B cell (primary cell): Measurements from ENCODE around the gene CHD1. TPM values are rescaled to one million over a fixed set of nuclear protein-coding genes. Genes with fewer than 3 reads are reported as not detected.

Experiments
- ATAC-seq: fragments of 200-7000 bp; cut with Tn5 transposase; one replicate; pipeline ENCODE4 v1.10.0; 2021; ENCODE audit warnings: low read depth, mild to moderate bottlenecking, moderate number of reproducible peaks, moderate library complexity
- CTCF ChIA-PET: fragments of 350-600 bp; sonication (Branson Sonifier 250); formaldehyde crosslinking; loops from one replicate; lab custom pipeline; 2021; ENCODE audit warnings: antibody characterized with exemption, inconsistent platforms; lab: Charles Lee
- POLR2A ChIA-PET: fragments of 350-600 bp; sonication (Branson Sonifier 250); formaldehyde crosslinking; loops from one replicate; lab custom pipeline; 2021; ENCODE audit warnings: antibody characterized with exemption; lab: Charles Lee
- DNase-seq: peaks from one replicate; pipeline ENCODE4 v3.0.0; 2013
- H2AFZ ChIP-seq: 2 replicates; pipeline ENCODE4 v1.6.1; 2012; ENCODE audit warnings: mild to moderate bottlenecking, low read depth, low read length; ENCODE audit not compliant: insufficient read depth, poor library complexity, severe bottlenecking
- H3K27ac ChIP-seq, 2 donors: 1 replicate in 1 of 2; 2 replicates in 1 of 2; pipeline ENCODE4 v1.5.1; 2012 to 2013; ENCODE audit warnings: low read length in 2 of 2, mild to moderate bottlenecking in 2 of 2, moderate library complexity in 1 of 2
- H3K27me3 ChIP-seq, 4 experiments: fragments of 200-600 bp in 1 of 4; sonication (generic) in 1 of 4; replicated peaks in 1 of 4; 1 replicate in 2 of 4; 2 replicates in 2 of 4; pipeline versions ENCODE4 v1.6.1 to v1.7.0; 2013 to 2016; ENCODE audit warnings: low read length in 3 of 4, mild to moderate bottlenecking in 2 of 4, mixed read lengths in 1 of 4, moderate library complexity in 1 of 4; ENCODE audit not compliant: insufficient read depth in 4 of 4, control insufficient read depth in 3 of 4; ENCODE audit errors: control extremely low read depth in 1 of 4
- H3K36me3 ChIP-seq, 2 experiments: replicated peaks in 1 of 2; 1 replicate in 1 of 2; 2 replicates in 1 of 2; pipeline versions ENCODE4 v1.6.1 to v1.7.1; 2013; ENCODE audit warnings: low read length in 1 of 2; ENCODE audit not compliant: insufficient read depth in 2 of 2, control insufficient read depth in 1 of 2; ENCODE audit errors: control extremely low read depth in 1 of 2, extremely low read depth in 1 of 2
- H3K4me1 ChIP-seq, 2 donors: fragments of 200-600 bp in 1 of 2; sonication (generic) in 1 of 2; 1 replicate in 1 of 2; 2 replicates in 1 of 2; pipeline versions ENCODE4 v1.5.1 to v1.6.1; 2013 to 2017; ENCODE audit warnings: low read length in 2 of 2; ENCODE audit not compliant: control insufficient read depth in 2 of 2, insufficient read depth in 2 of 2
- H3K4me2 ChIP-seq: replicated peaks from 2 replicates; pipeline ENCODE3; 2012; ENCODE audit warnings: mild to moderate bottlenecking, low read depth, low read length; ENCODE audit not compliant: poor library complexity, severe bottlenecking
- H3K4me3 ChIP-seq, 5 experiments: fragments of 200-600 bp in 1 of 5; sonication (generic) in 1 of 5; 1 replicate in 3 of 5; 2 replicates in 2 of 5; pipeline versions ENCODE4 v1.5.1 to v1.7.0; 2011 to 2016; ENCODE audit warnings: low read length in 4 of 5, mild to moderate bottlenecking in 4 of 5, low read depth in 2 of 5, control low read depth in 1 of 5, moderate library complexity in 1 of 5; ENCODE audit not compliant: insufficient read depth in 1 of 5; ENCODE audit errors: control extremely low read depth in 1 of 5, extremely low read depth in 1 of 5
- H3K79me2 ChIP-seq: fragments of 200-600 bp; sonication (generic); one replicate; pipeline ENCODE4 v1.6.0; 2016; ENCODE audit warnings: low read length; ENCODE audit not compliant: control insufficient read depth, insufficient read depth
- H3K9ac ChIP-seq: fragments of 200-600 bp; sonication (generic); 2 replicates; pipeline ENCODE4 v1.6.1; 2017; ENCODE audit warnings: mild to moderate bottlenecking, low read length, moderate library complexity
- H3K9me3 ChIP-seq, 3 donors: one replicate each; pipeline versions ENCODE4 v1.6.1 to v1.7.1; 2013; ENCODE audit warnings: low read length in 2 of 3; ENCODE audit not compliant: control insufficient read depth in 2 of 3, insufficient read depth in 1 of 3; ENCODE audit errors: control extremely low read depth in 1 of 3
- H4K20me1 ChIP-seq: 2 replicates; pipeline ENCODE4 v1.6.0; 2012; ENCODE audit warnings: mild to moderate bottlenecking, low read length; ENCODE audit not compliant: insufficient read depth, control insufficient read depth, poor library complexity, severe bottlenecking
- H3K27ac Mint-ChIP-seq: one replicate; pipeline ENCODE4 v1.8.0; 2021; ENCODE audit warnings: mixed read lengths
- H3K27me3 Mint-ChIP-seq: one replicate; pipeline ENCODE4 v1.8.0; 2021; ENCODE audit warnings: mixed read lengths
- H3K4me1 Mint-ChIP-seq: one replicate; pipeline ENCODE4 v1.8.0; 2021; ENCODE audit warnings: mixed read lengths
- H3K4me3 Mint-ChIP-seq: one replicate; pipeline ENCODE4 v1.8.0; 2021; ENCODE audit warnings: mixed read lengths
- H3K9me3 Mint-ChIP-seq: one replicate; pipeline ENCODE4 v1.8.0; 2022; ENCODE audit warnings: mixed read lengths; ENCODE audit not compliant: insufficient read depth
- EZH2 ChIP-seq: IDR thresholded peaks from 2 replicates; pipeline ENCODE4 v1.6.1; 2012; ENCODE audit warnings: borderline replicate concordance, low read depth, mild to moderate bottlenecking, moderate library complexity, low read length; ENCODE audit not compliant: insufficient read depth, poor library complexity, severe bottlenecking
- WGBS: methylation state at CpG from one replicate; pipeline ENCODE4 v1.1.5; 2013; ENCODE audit warnings: missing lambda C conversion rate; ENCODE audit not compliant: insufficient coverage; 5-methylcytosine and 5-hydroxymethylcytosine counted together
- intact Hi-C: fragments of 100-400 bp; cut with micrococcal nuclease; formaldehyde crosslinking; loops from one replicate; pipeline ENCODE4 v1.10.0; 2022
- polyA plus RNA-seq: library from polyadenylated mRNA; depleted of rRNA; stranded (reverse); fragments of >200 nt; gene quantifications from 2 replicates; pipeline ENCODE4 v1.2.3, GENCODE V29; 2012
- total RNA-seq, 2 donors: library from RNA; stranded (reverse); fragments of 120-200 nt in 1 of 2; gene quantifications; 1 replicate in 1 of 2; 2 replicates in 1 of 2; pipeline versions ENCODE4 v1.2.3 to v1.2.4, GENCODE V29; 2013 to 2022
- TF ChIP-seq, protein P1 (sequence below): fragments of 200-600 bp; IDR thresholded peaks from one replicate; pipeline ENCODE4 v1.8.0; 2022; ENCODE audit warnings: antibody characterized with exemption, mild to moderate bottlenecking

The CHD1 gene
- total and polyA plus RNA-seq, 2 donors (not counting 1 experiment from before 2014, with no cell fraction given), result 27.8 to 91.4 TPM

- Histone ChIP-seq H3K9me3 (no peaks in the 10 kb centered on the region), H3K27me3 (no peaks in the 10 kb centered on the region), H3K9ac (peak overlapping the region; percentile 100), H3K27ac (peak overlapping the region; percentile 99 to 100), H3K36me3 (peaks cover 4 to 15% of the 10 kb centered on the region in 2 experiments), H3K4me2 (peak overlapping the region; percentile 81), H2AFZ (peak overlapping the region; percentile 63), H3K4me3 (peak overlapping the region; percentile 76 to 98 (median 92)), H3K79me2 (peaks cover 70% of the 10 kb centered on the region), H3K4me1 (peaks cover 46 to 56% of the 10 kb centered on the region in 2 donors), H4K20me1 (peaks cover 14% of the 10 kb centered on the region)
- no peak for ATAC-seq
- peaks cover 2% of the 10 kb centered on the region for H3K9me3 Mint-ChIP-seq
- peaks cover 67% of the 10 kb centered on the region for H3K4me1 Mint-ChIP-seq
- ChIA-PET CTCF (interaction anchor here (1.1 to 4.3 kb wide), 6 partner anchors 7 to 1974 kb away, joined by 3 to 32 read pairs (median 10); partner anchors contain the start of gene ST8SIA4), POLR2A (interaction anchor here (0.8 to 2.6 kb wide), 10 partner anchors 16 to 131 kb away, joined by 3 to 22 read pairs (median 4); no protein-coding TSS in a partner anchor)
- no peaks in the 10 kb centered on the region for H3K27me3 Mint-ChIP-seq
- H3K27ac Mint-ChIP-seq, result peak overlapping the region; percentile 100
- no peak for DNase-seq
- 21% methylated on average over 16 of the region's 21 CpGs for WGBS
- intact Hi-C loops, result loop anchor here (1.0 to 5.0 kb wide), 8 partner anchors 17 to 1973 kb away; partner anchors contain the start of genes RGMB and ST8SIA4
- H3K4me3 Mint-ChIP-seq, result peak overlapping the region; percentile 98
- no peak for TF ChIP-seq EZH2
- TF ChIP-seq, protein P1, sequence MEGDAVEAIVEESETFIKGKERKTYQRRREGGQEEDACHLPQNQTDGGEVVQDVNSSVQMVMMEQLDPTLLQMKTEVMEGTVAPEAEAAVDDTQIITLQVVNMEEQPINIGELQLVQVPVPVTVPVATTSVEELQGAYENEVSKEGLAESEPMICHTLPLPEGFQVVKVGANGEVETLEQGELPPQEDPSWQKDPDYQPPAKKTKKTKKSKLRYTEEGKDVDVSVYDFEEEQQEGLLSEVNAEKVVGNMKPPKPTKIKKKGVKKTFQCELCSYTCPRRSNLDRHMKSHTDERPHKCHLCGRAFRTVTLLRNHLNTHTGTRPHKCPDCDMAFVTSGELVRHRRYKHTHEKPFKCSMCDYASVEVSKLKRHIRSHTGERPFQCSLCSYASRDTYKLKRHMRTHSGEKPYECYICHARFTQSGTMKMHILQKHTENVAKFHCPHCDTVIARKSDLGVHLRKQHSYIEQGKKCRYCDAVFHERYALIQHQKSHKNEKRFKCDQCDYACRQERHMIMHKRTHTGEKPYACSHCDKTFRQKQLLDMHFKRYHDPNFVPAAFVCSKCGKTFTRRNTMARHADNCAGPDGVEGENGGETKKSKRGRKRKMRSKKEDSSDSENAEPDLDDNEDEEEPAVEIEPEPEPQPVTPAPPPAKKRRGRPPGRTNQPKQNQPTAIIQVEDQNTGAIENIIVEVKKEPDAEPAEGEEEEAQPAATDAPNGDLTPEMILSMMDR, result no peak
Measured at GRCh38 chr5:98929710-98930298, 997 bp upstream of the CHD1 start.
